NK-92 treated with Interleukin-12 subunit alpha and Interleukin-12 subunit beta, amount 100 ng/mL, for 24 hours (cell line): ENCODE measurements around the gene TMEM174.

Source experiments
- DNase-seq: peaks from one replicate; lab custom pipeline; 2025; lab: John Stamatoyannopoulos, UW

The TMEM174 gene

GRCh38 chr5:73172951-73173350 lies at the start of gene TMEM174:
TSS of gene TMEM174 (plus strand) at chr5:73173193. CDS start at chr5:73173244, 51 bp downstream.
- no peak for DNase-seq

GRCh38 chr5:73125289-73125688 lies 47.7 kb upstream of the TMEM174 start:
- DNase-seq = no peak

- no peak for DNase-seq
Observed at GRCh38 chr5:73126381-73126780, 46.6 kb upstream of the TMEM174 start.

- DNase-seq = no peak
Observed at GRCh38 chr5:73126957-73127356, 46.0 kb upstream of the TMEM174 start.

GRCh38 chr5:73129143-73129542 lies 43.9 kb upstream of the TMEM174 start:
- DNase-seq = no peak

GRCh38 chr5:73130811-73131210 lies 42.2 kb upstream of the TMEM174 start:
- no peak for DNase-seq

GRCh38 chr5:73131711-73132425 lies 41.1 kb upstream of the TMEM174 start:
- no peak for DNase-seq

- no peak for DNase-seq
Observed at GRCh38 chr5:73132759-73133158, 40.2 kb upstream of the TMEM174 start.

- DNase-seq = no peak
Observed at GRCh38 chr5:73135021-73135420, 38.0 kb upstream of the TMEM174 start.

GRCh38 chr5:73135429-73136054 lies 37.5 kb upstream of the TMEM174 start:
- DNase-seq = no peak

- no peak for DNase-seq
Observed at GRCh38 chr5:73136055-73136562, 36.9 kb upstream of the TMEM174 start.

- DNase-seq = no peak
Observed at GRCh38 chr5:73137563-73138530, 35.1 kb upstream of the TMEM174 start.

- no peak for DNase-seq
Observed at GRCh38 chr5:73139485-73139884, 33.5 kb upstream of the TMEM174 start.

- no peak for DNase-seq
Observed at GRCh38 chr5:73140801-73141200, 32.2 kb upstream of the TMEM174 start.

- DNase-seq = no peak
Observed at GRCh38 chr5:73142035-73142434, 31.0 kb upstream of the TMEM174 start.

GRCh38 chr5:73143716-73144115 lies 29.3 kb upstream of the TMEM174 start:
- no peak for DNase-seq

GRCh38 chr5:73149540-73149939 lies 23.5 kb upstream of the TMEM174 start:
- no peak for DNase-seq

GRCh38 chr5:73150876-73151275 lies 22.1 kb upstream of the TMEM174 start:
- DNase-seq = no peak

- no peak for DNase-seq
Observed at GRCh38 chr5:73151766-73152410, 21.1 kb upstream of the TMEM174 start.

- DNase-seq = no peak
Observed at GRCh38 chr5:73152411-73153388, 20.3 kb upstream of the TMEM174 start.

- DNase-seq = no peak
Observed at GRCh38 chr5:73153513-73153912, 19.5 kb upstream of the TMEM174 start.
